Activated T-cell treated with anti-CD3 and anti-CD28 coated beads, Interleukin-2, amount 50 U/mL, for 72 hours (primary cell): ENCODE data around the gene WWTR1. TPM values are rescaled to one million over a fixed set of nuclear protein-coding genes. Genes with fewer than 3 reads are reported as not detected.

Source experiments
- ATAC-seq, 2 donors: fragments of 150-1000 bp; cut with Tn5 transposase; replicated peaks in 1 of 2; 2 replicates each; pipeline ENCODE4 v1.10.0; 2021; ENCODE audit warnings: moderate library complexity in 2 of 2, mild to moderate bottlenecking in 1 of 2
- DNase-seq, 2 donors: peaks; one replicate each; pipeline ENCODE4 v3.0.0; 2021 to 2022; ENCODE audit warnings: mixed read lengths in 1 of 2
- H3K27ac Mint-ChIP-seq: one replicate; pipeline ENCODE4 v1.8.0; 2022; ENCODE audit warnings: mild to moderate bottlenecking, moderate library complexity, mixed read lengths
- H3K27me3 Mint-ChIP-seq: one replicate; pipeline ENCODE4 v1.8.0; 2022; ENCODE audit warnings: low read depth, mixed read lengths
- H3K36me3 Mint-ChIP-seq, 2 donors: one replicate each; pipeline ENCODE4 v1.8.0; 2022; ENCODE audit warnings: mixed read lengths in 2 of 2, mild to moderate bottlenecking in 1 of 2; ENCODE audit not compliant: insufficient read depth in 2 of 2
- H3K4me1 Mint-ChIP-seq: one replicate; pipeline ENCODE4 v1.8.0; 2022; ENCODE audit warnings: low read depth, mixed read lengths
- H3K4me3 Mint-ChIP-seq, 2 donors: one replicate each; pipeline ENCODE4 v1.8.0; 2022; ENCODE audit warnings: mild to moderate bottlenecking in 2 of 2, mixed read lengths in 2 of 2, moderate library complexity in 2 of 2
- H3K9me3 Mint-ChIP-seq, 2 donors: one replicate each; pipeline ENCODE4 v1.8.0; 2022; ENCODE audit warnings: mixed read lengths in 2 of 2
- total RNA-seq, 2 donors: library from RNA; stranded (reverse); gene quantifications; one replicate each; pipeline ENCODE4 v1.2.3, GENCODE V29; 2022

Gene WWTR1
- total RNA-seq, 2 donors from 2014 or later = 0.53 to 0.95 TPM

- H3K4me3 Mint-ChIP-seq = no peak overlapping the region
- DNase-seq (no peak), ATAC-seq (no peak)
- no peaks in the 10 kb centered on the region for H3K9me3 Mint-ChIP-seq
- peaks cover 8% of the 10 kb centered on the region for H3K4me1 Mint-ChIP-seq
- H3K27me3 Mint-ChIP-seq = peaks cover 20% of the 10 kb centered on the region
- no peaks in the 10 kb centered on the region for H3K36me3 Mint-ChIP-seq
- H3K27ac Mint-ChIP-seq = no peak overlapping the region
Observed at GRCh38 chr3:149554826-149555225, 103.0 kb downstream of the WWTR1 start.

- ATAC-seq = no peak
- peaks cover 8% of the 10 kb centered on the region for H3K4me1 Mint-ChIP-seq
- no peak for DNase-seq
Observed at GRCh38 chr3:149553781-149554451, 103.9 kb downstream of the WWTR1 start.

GRCh38 chr3:149552700-149553099 lies 105.1 kb downstream of the WWTR1 start:
- no peak for ATAC-seq
- Mint-ChIP-seq H3K9me3 (no peaks in the 10 kb centered on the region), H3K27ac (no peak overlapping the region), H3K4me1 (peaks cover 8% of the 10 kb centered on the region), H3K36me3 (no peaks in the 10 kb centered on the region), H3K27me3 (peaks cover 16% of the 10 kb centered on the region), H3K4me3 (no peak overlapping the region)
- DNase-seq = no peak

More at GRCh38 chr3:149553781-149554451, 103.9 kb downstream of the WWTR1 start:
- no peak overlapping the region for H3K4me3 Mint-ChIP-seq
- H3K9me3 Mint-ChIP-seq = no peaks in the 10 kb centered on the region
- peaks cover 16% of the 10 kb centered on the region for H3K27me3 Mint-ChIP-seq
- H3K36me3 Mint-ChIP-seq = no peaks in the 10 kb centered on the region
- H3K27ac Mint-ChIP-seq = no peak overlapping the region

GRCh38 chr3:149551500-149551899 lies 106.3 kb downstream of the WWTR1 start:
- H3K4me3 Mint-ChIP-seq = no peak overlapping the region
- no peaks in the 10 kb centered on the region for H3K36me3 Mint-ChIP-seq
- no peaks in the 10 kb centered on the region for H3K9me3 Mint-ChIP-seq
- peaks cover 8% of the 10 kb centered on the region for H3K4me1 Mint-ChIP-seq
- no peak for DNase-seq
- H3K27me3 Mint-ChIP-seq = peaks cover 23% of the 10 kb centered on the region
- no peak for ATAC-seq
- no peak overlapping the region for H3K27ac Mint-ChIP-seq

- no peak for DNase-seq
- Mint-ChIP-seq H3K27ac (no peak overlapping the region), H3K9me3 (no peaks in the 10 kb centered on the region)
Observed at GRCh38 chr3:149548669-149549065, 109.2 kb downstream of the WWTR1 start.

GRCh38 chr3:149547954-149548668 lies 109.7 kb downstream of the WWTR1 start:
- Mint-ChIP-seq H3K27ac (no peak overlapping the region), H3K36me3 (no peaks in the 10 kb centered on the region), H3K4me1 (no peaks in the 10 kb centered on the region), H3K4me3 (no peak overlapping the region), H3K9me3 (no peaks in the 10 kb centered on the region), H3K27me3 (peaks cover 19% of the 10 kb centered on the region)
- no peak for ATAC-seq
- DNase-seq = no peak

More at GRCh38 chr3:149548669-149549065, 109.2 kb downstream of the WWTR1 start:
- Mint-ChIP-seq H3K36me3 (no peaks in the 10 kb centered on the region), H3K4me3 (no peak overlapping the region), H3K4me1 (no peaks in the 10 kb centered on the region), H3K27me3 (peaks cover 20% of the 10 kb centered on the region)
- ATAC-seq = no peak

- DNase-seq = no peak
- no peak overlapping the region for H3K27ac Mint-ChIP-seq
- H3K4me3 Mint-ChIP-seq = no peak overlapping the region
- peaks cover 26% of the 10 kb centered on the region for H3K27me3 Mint-ChIP-seq
- H3K4me1 Mint-ChIP-seq = no peaks in the 10 kb centered on the region
- no peak for ATAC-seq
- no peaks in the 10 kb centered on the region for H3K9me3 Mint-ChIP-seq
- no peaks in the 10 kb centered on the region for H3K36me3 Mint-ChIP-seq
Observed at GRCh38 chr3:149547413-149547812, 110.4 kb downstream of the WWTR1 start.

- H3K27me3 Mint-ChIP-seq = peaks cover 26% of the 10 kb centered on the region
- H3K4me1 Mint-ChIP-seq = no peaks in the 10 kb centered on the region
- no peak overlapping the region for H3K4me3 Mint-ChIP-seq
- no peaks in the 10 kb centered on the region for H3K9me3 Mint-ChIP-seq
- H3K27ac Mint-ChIP-seq = no peak overlapping the region
- ATAC-seq (no peak), DNase-seq (no peak)
- no peaks in the 10 kb centered on the region for H3K36me3 Mint-ChIP-seq
Observed at GRCh38 chr3:149545049-149545448, 112.8 kb downstream of the WWTR1 start.

- DNase-seq = no peak
- no peak overlapping the region for H3K4me3 Mint-ChIP-seq
- no peak overlapping the region for H3K27ac Mint-ChIP-seq
- no peaks in the 10 kb centered on the region for H3K9me3 Mint-ChIP-seq
- no peak for ATAC-seq
- peaks cover 26% of the 10 kb centered on the region for H3K27me3 Mint-ChIP-seq
- H3K36me3 Mint-ChIP-seq = no peaks in the 10 kb centered on the region
- H3K4me1 Mint-ChIP-seq = no peaks in the 10 kb centered on the region
Observed at GRCh38 chr3:149542375-149543312, 115.2 kb downstream of the WWTR1 start.

GRCh38 chr3:149541091-149541491 lies 116.7 kb downstream of the WWTR1 start:
- DNase-seq (no peak), ATAC-seq (no peak)
- Mint-ChIP-seq H3K4me1 (no peaks in the 10 kb centered on the region), H3K27me3 (peaks cover 20% of the 10 kb centered on the region), H3K36me3 (no peaks in the 10 kb centered on the region), H3K9me3 (no peaks in the 10 kb centered on the region), H3K4me3 (no peak overlapping the region), H3K27ac (no peak overlapping the region)

GRCh38 chr3:149538371-149538770 lies 119.5 kb downstream of the WWTR1 start:
- Mint-ChIP-seq H3K36me3 (no peaks in the 10 kb centered on the region), H3K4me1 (no peaks in the 10 kb centered on the region), H3K9me3 (no peaks in the 10 kb centered on the region), H3K27ac (no peak overlapping the region), H3K4me3 (no peak overlapping the region), H3K27me3 (peaks cover 17% of the 10 kb centered on the region)
- ATAC-seq (no peak), DNase-seq (no peak)

GRCh38 chr3:149536429-149536828 lies 121.4 kb downstream of the WWTR1 start:
- ATAC-seq = no peak
- no peak for DNase-seq
- Mint-ChIP-seq H3K9me3 (no peaks in the 10 kb centered on the region), H3K4me1 (peaks cover 8% of the 10 kb centered on the region), H3K27me3 (peaks cover 25% of the 10 kb centered on the region), H3K4me3 (no peak overlapping the region), H3K36me3 (no peaks in the 10 kb centered on the region), H3K27ac (no peak overlapping the region)

- DNase-seq = no peak
Observed at GRCh38 chr3:149535333-149535685, 122.5 kb downstream of the WWTR1 start.

More at GRCh38 chr3:149535333-149535685, 122.5 kb downstream of the WWTR1 start:
- Mint-ChIP-seq H3K4me3 (no peak overlapping the region), H3K36me3 (no peaks in the 10 kb centered on the region), H3K4me1 (peaks cover 8% of the 10 kb centered on the region), H3K27me3 (peaks cover 27% of the 10 kb centered on the region), H3K9me3 (no peaks in the 10 kb centered on the region), H3K27ac (no peak overlapping the region)
- ATAC-seq = no peak
